Subcutaneous adipose tissue (tissue), 4 donors: ENCODE data around the gene RFWD3. TPM values are rescaled to one million over a fixed set of nuclear protein-coding genes. Genes with fewer than 3 reads are reported as not detected.

Experiments used
- CTCF ChIP-seq: fragments of 450-650 bp; IDR thresholded peaks from one replicate; pipeline ENCODE4 v1.5.1; 2016; ENCODE audit warnings: low read depth, mild to moderate bottlenecking, control low read depth, antibody characterized with exemption, moderate library complexity
- total RNA-seq, 4 donors: library from RNA; depleted of rRNA; stranded (reverse); fragments of >200 nt; gene quantifications; one replicate each; pipeline ENCODE4 v1.1.0, GENCODE V29; 2016

RFWD3 gene
- total RNA-seq, 4 donors from 2014 or later = 10.8 to 23.5 (median 14.1) TPM

GRCh38 chr16:74575175-74575806 lies 91.4 kb downstream of the RFWD3 start:
- no peak for TF ChIP-seq CTCF

- no peak for TF ChIP-seq CTCF
Measured at GRCh38 chr16:74574146-74574545, 92.5 kb downstream of the RFWD3 start.

- no peak for TF ChIP-seq CTCF
Measured at GRCh38 chr16:74573622-74574021, 93.1 kb downstream of the RFWD3 start.

Other genes starting within 250 kb of the RFWD3 start
- gene CLEC18B, start 245.4 kb downstream of the RFWD3 start, total RNA-seq = under 1 TPM in 1 of 4 donors, not detected in 3; 0.51 TPM
- gene GLG1, start 59.8 kb downstream of the RFWD3 start, total RNA-seq = 100 to 1,000 TPM; 138 to 168 (median 150) TPM
- 10 to 100 TPM; 19.0 to 46.0 (median 27.3) TPM for gene MLKL, start 34.0 kb upstream of the RFWD3 start, total RNA-seq
- gene FA2H, start 107.9 kb upstream of the RFWD3 start, total RNA-seq = not detected